Activated CD4-positive, CD25-positive, alpha-beta regulatory T cell treated with anti-CD3 and anti-CD28 coated beads, Interleukin-2, amount 50 U/mL, for 72 hours (primary cell): ENCODE results near the gene RNF34.

ENCODE experiments used
- DNase-seq: peaks from one replicate; pipeline ENCODE4 v3.0.0; 2021

RNF34 gene

DNA sequence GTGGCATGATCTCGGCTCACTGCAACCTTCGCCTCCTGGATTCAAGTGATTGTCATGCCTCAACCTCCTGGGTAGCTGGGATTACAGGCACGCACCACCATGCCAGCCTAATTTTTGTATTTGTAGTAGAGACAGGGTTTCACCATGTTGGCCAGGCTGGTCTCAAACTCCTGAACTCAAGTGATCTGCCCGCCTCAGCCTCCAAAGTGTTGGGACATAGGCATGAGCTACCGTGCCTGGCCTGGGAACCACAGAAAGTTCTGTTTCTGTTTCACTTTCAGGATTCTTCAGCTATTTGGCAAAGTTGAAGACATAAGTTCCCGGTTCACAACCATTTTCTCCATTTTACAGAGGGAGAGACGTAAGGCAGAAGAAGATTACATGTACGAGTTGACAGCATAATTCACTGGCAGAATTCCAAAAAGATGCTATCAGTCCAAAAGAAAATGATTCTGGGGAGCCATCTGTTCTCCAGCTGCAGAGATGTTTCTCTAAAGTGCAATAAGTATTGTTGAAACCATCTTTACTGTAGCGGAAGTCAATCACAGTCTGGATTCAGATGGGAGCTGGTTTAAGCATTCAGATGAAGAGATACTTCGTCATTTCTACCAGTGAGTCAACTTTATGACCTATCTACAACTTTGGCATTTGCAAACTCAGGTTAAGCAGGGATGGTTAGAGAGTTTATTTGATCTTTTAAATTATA, 8.1 kb upstream of the RNF34 start:
- no peak for DNase-seq

- peak; percentile 8 for DNase-seq
These were observed 7.6 kb upstream of the RNF34 start for GRCh38 chr12:121392325-121392716.

DNA sequence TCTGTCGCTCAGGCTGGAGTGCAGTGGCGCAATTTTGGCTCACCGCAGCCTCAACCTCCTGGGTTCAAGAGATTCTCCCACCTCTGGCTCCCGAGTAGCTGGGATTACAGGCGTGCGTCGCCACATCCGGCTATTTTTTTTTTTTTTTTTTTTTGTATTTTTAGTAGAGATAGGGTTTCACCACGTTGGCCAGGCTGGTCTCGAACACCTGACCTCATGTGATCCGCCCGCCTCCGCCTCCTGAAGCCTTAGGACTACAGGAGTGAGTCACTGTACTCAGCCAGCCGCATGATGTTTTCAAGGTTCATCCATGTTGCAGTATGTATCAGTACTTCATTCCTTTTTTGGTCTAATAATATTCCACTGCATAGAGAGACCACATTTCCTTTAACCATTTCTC, 2.4 kb upstream of the RNF34 start:
- DNase-seq = no peak

DNA sequence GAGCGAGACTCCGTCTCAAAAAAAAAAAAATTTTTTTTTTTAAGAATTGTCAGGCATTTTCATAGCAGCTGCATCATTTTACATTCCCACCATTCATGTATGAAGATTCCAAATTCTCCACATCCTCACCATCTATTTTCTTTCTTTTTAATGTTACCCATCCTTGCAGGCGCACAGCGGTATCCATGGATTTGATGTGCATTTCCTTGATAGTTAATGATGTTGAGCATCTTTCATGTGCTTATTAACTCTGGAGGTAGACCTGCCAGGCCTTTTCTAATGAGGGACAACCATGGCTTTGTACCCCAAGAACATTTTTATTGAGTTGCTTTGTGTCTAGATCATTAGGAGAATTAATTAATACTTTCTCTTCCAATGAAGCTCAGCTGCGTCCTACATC, 1.6 kb upstream of the RNF34 start:
- no peak for DNase-seq

DNA sequence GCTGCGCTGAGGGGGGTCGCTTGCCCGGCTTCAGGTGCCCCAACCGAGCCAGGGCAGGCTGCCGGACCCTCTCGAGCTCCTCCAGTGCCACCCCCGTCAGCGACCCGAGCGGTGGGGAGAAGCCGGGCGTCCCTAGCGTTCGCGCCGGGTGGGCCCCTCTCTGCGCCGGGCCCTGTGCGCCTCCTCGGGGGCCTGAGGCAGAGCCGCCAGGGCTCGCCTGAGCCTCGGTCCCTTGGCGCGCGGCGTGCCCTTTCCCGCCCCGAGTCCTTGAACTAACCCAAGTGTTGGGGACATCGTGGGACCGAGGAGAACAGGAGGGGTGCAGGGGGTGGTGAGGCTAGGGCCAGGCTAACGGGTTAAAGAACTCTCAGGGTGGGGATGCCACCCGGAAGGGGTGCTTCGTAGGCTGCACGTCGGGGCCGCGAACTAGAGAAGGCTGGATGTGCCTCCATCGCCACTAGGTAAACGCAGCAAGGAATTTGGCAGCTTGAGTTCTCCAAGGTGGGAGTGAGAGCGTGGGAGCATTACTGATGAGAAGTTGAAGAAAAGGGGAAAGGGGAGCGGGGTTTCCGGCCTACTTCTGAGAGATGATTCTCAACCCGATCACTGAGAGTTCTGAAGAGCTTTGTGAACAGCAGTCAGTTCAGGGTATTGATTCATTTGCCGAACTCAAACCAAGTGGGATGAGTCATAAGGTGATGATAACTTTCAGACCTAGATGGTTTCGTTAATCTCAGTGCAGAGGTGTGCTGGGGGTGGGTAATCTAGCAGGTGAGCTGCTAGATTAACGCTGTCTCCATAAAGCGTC, 618 bp downstream of the RNF34 start:
- peak; percentile 64 for DNase-seq

- DNase-seq = no peak
These were observed 3.8 kb downstream of the RNF34 start for GRCh38 chr12:121403721-121404120.

DNA sequence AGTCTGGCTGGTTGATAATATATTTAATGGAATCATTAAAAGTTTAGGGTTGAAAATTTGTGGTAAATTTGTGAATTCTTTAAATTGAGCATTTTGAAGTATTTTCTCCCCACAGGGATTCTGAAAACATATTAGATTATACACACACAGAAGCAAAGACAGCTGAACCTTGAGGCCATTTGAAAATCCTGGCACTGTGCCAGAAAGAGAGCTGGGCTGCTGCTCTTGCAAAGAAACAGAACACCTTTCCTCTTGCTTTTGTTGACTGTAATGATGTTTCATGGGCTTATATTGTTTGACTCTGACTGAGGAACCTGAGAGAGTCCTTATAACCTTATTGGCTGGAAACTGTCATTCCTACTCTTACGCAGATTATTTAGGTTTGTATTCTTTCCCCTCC, 4.8 kb downstream of the RNF34 start:
- no peak for DNase-seq

GRCh38 chr12:121405211-121405610, 5.3 kb downstream of the RNF34 start:
- DNase-seq = no peak

DNA sequence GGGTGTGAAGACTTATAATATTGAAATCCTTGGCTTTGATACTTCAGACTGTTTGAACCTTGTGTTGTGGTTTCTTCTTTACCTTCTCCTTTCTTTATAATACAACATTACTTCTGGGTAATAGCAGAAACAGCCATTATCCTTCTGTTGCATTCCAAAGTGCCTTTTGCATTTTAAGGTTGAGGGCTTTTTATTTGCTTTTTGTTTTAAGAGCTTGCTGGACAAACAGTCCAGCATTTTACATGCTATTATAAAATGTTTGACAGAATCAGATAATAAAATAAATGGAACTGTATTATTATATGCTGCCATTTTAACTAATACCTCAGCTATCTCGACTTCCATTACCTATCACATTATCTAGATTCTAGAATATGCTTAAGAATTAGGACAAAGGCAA, 14.0 kb downstream of the RNF34 start:
- no peak for DNase-seq

DNA sequence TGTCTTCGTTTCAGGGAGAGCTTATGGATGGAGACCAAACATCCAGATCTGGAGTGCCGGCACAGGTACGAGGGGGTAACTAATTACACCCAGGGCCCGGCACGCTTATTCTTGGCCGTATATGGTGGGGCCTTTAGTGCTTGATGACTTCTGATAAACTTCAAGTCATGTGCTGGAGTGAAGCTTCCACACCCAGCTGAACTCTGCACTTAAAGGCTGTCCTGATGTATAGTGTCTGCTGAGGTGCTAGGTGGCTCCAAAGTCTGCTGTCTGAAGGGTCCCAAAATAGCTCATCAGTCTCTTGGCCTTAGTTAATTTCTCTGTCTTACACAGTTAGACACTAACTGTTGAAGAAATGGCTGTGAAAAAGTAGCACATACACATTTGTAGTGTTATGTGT, 17.9 kb downstream of the RNF34 start:
- no peak for DNase-seq

DNA sequence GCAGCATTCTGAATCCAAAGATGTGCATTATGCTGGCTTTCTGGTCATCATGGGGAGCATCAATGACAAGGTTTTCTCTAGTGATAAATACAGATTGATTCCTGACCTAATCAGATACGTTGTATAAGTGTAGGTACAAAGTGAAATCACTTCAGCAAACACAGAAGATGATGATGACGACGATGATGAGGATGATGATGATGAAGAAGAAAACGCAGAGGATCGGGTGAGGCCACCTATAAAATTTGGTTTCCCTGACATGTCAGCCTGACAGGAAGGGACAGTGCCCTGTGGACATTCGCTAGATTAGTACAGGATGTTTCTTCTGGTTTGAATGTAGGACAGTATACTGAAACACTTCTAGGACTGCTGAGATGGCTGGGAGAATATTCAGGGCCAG, 20.2 kb downstream of the RNF34 start:
- no peak for DNase-seq

DNA sequence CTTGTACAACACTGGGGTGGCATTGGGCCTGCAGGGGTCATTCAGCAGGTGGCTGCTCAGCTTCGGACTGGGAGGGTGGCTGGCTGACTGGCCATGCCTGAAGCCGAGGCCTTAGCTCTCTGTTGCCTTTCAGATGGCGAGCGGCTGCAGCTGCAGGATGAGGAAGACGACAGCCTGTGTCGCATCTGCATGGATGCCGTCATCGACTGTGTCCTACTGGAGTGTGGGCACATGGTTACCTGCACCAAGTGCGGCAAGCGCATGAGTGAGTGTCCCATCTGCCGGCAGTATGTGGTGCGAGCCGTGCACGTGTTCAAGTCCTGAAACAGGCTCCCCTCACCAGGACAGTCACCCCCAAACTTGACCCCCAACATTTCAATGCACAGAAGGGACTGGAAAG, 23.3 kb downstream of the RNF34 start:
- no peak for DNase-seq

DNA sequence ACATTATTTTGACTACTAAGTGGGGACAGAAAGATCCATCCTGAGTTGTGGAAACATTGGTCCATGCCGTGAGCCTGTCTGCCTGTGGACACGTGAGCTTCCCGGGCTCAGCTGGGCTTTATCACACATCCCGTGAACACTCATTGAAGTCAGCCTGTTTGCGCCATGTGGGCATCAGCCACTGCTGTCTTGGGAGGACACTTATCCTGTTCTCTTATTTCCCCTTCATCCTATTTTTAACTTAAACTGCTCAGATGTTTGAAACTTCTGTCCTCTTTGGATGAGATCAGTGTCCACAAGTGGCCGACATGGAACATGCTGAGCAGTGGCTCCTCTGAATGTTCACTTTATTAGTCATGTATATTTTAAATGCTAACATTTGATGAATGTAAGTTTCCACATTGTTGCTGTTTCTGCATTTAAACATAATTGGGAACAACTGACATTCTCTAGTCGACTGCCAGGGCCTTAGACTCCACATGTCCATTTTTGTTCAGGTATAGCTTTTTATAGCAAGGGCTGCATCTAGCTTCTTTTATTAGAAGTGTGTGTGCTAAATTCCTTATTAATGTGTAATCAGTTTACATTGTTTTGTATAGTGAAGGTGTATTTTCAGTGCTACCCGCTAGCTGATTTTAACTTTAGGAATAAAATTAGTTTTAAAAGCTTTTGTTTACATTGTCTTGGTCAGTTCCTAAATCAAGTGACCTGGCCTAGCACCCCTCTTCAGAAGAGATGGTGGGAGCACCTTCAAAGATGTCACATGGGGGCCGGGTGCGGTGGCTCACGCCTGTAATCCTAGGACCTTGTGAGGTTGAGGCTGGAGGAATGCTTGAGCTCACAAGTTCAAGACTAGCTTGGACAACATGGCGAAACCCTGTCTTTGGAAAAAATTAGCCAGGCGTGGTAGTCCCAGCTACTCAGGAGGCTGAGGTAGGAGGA, 24.0 kb downstream of the RNF34 start:
- no peak for DNase-seq

GRCh38 chr12:121424624-121424975, 24.7 kb downstream of the RNF34 start:
- no peak for DNase-seq

GRCh38 chr12:121427556-121428050, 27.7 kb downstream of the RNF34 start:
- no peak for DNase-seq

- DNase-seq = no peak
These were observed 29.0 kb downstream of the RNF34 start for GRCh38 chr12:121428883-121429282.

DNA sequence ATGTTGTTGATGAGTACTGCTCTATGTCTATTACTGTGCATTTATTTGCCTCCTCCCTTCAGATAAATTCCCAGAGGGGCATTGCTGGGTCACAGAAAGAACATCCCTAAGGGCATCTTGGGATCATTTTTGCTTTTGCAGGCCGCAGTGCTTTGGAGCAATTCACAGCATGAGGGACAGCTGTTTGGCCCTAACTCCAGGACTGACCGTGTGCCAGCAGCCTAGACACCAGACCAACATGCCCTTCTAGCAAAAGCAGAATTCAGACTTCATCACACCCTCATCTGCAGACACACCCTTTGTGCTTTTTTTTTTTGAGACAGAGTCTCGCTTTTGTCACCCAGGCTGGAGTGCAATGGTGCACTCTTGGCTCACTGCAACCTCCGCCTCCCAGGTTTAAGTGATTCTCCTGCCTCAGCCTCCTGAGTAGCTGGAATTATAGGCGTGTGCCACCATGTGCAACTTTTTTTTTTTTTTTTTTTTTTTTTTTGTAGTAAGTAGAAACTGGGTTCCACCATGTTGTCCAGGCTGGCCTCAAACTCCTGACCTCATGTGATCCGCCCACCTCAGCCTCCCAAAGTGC, 31.0 kb downstream of the RNF34 start:
- DNase-seq = no peak

DNA sequence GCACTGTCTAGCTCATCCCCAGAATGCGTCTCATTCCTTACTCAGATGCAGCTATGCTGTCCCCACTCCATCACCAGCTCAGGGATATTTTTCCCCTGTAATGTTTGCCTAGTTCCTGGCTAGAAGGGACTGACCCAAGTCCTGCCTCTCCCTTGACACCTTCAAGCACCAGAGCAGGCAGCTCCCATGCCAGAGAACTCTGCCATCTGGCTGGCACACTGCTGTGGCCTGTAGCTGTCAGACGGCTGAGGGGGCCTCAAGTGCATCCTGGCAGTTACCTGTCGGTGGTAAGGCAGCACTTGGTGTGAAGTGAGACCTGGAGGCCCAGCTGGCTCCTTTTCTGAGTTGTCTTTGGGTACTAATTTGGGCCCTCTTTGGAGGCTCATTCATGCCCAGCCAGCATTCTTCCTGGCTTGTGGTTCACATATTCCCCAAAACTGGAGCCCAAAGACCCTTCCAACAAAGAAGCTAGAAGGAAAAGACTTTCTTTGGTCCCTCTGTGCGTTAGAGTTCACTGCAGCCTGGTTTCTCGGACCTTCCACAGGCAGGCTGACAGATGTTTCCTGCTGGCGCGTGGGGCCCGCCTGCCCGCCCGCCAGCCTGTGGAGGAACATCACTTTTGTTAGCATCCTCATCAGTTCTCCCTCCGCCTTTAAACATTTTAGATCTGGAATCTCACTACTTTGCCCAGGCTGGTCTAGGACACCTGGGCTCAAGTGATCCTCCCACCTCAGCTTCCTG, 33.0 kb downstream of the RNF34 start:
- DNase-seq = no peak

GRCh38 chr12:121436706-121437105, 36.8 kb downstream of the RNF34 start:
- DNase-seq = no peak

DNA sequence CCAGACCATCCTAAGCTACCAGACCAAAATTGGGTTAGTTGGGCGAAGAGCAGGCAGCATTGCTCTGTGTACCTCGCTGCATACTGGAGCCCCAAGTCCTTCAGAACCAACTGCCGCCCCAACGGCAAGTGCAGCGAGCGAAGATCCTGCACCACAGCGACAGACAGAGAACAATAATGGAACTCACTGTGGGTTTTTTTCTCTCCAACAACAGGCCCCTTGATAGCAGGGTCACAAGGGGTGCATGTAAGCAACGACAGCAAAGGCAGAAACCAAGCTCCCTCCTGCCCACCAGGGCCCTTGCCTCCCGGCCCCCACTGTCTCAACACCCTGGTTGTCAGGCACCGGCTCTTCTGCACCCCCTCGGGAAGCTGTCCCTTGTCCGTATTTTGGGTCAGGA, 39.0 kb downstream of the RNF34 start:
- no peak for DNase-seq

DNA sequence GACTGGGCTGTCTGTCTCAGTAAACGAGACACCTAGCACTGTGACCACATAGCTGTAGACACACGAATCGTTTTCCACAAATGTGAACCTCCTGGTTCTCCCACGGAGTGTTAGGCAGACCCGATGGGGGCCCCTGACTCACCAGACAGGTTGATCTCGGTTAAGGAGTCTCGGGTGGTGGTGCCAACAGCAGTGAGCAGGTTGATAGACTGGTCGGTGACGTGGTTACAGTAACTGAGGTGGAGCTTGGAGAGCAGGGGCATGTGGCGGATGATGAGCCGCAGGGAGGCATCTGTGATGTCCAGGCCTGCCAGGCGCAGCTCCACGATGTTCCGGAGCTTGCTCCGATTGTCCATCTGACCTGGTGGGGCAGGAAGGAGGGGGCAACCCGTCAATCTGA, 39.8 kb downstream of the RNF34 start:
- DNase-seq = no peak

DNA sequence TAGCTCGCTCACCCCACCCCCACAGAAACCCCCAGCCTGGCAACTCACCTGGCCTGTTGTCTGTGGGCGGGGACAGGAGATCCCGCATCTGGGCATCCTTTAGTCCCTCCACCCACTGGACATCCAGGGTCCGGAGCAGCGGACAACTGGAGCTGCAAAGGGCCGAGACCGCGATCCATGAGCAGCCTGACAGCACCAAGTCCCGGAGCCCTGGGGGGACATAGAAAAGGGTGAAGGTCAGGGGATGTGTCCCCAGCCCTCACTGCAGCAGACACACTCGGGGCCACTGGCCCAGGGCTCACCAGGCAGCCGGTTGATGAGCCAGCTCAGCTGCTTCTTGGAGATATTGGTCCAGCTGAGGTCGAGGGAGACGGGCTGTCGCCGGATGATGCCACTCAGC, 40.9 kb downstream of the RNF34 start:
- DNase-seq = no peak
